Loucy (cell line): ENCODE results near the gene ZNF783.

Source experiments
- CTCF ChIP-seq: fragments of 200-600 bp; sonication (generic); conservative IDR thresholded peaks from 2 replicates; pipeline ENCODE4 v1.5.1; 2014; ENCODE audit warnings: mild to moderate bottlenecking, antibody characterized with exemption, low read length
- EZH2phosphoT487 ChIP-seq: fragments of 200-600 bp; IDR thresholded peaks from 2 replicates; pipeline ENCODE4 v1.6.1; 2018; ENCODE audit warnings: antibody characterized with exemption, mild to moderate bottlenecking, moderate library complexity, borderline replicate concordance

- TF ChIP-seq CTCF (no peak), EZH2phosphoT487 (no peak)
Measured at GRCh38 chr7:149248777-149249176, 13.2 kb upstream of the ZNF783 start.
